Activated CD8-positive, alpha-beta memory T cell treated with anti-CD3 and anti-CD28 coated beads, Interleukin-2, amount 50 U/mL, for 24 hours (primary cell): ENCODE measurements around the gene ITGB5.

Experiments
- DNase-seq: peaks from one replicate; pipeline ENCODE4 v3.0.0-alpha.2; 2020; ENCODE audit errors: extremely low read depth

ITGB5 gene, protein sequence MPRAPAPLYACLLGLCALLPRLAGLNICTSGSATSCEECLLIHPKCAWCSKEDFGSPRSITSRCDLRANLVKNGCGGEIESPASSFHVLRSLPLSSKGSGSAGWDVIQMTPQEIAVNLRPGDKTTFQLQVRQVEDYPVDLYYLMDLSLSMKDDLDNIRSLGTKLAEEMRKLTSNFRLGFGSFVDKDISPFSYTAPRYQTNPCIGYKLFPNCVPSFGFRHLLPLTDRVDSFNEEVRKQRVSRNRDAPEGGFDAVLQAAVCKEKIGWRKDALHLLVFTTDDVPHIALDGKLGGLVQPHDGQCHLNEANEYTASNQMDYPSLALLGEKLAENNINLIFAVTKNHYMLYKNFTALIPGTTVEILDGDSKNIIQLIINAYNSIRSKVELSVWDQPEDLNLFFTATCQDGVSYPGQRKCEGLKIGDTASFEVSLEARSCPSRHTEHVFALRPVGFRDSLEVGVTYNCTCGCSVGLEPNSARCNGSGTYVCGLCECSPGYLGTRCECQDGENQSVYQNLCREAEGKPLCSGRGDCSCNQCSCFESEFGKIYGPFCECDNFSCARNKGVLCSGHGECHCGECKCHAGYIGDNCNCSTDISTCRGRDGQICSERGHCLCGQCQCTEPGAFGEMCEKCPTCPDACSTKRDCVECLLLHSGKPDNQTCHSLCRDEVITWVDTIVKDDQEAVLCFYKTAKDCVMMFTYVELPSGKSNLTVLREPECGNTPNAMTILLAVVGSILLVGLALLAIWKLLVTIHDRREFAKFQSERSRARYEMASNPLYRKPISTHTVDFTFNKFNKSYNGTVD

DNA sequence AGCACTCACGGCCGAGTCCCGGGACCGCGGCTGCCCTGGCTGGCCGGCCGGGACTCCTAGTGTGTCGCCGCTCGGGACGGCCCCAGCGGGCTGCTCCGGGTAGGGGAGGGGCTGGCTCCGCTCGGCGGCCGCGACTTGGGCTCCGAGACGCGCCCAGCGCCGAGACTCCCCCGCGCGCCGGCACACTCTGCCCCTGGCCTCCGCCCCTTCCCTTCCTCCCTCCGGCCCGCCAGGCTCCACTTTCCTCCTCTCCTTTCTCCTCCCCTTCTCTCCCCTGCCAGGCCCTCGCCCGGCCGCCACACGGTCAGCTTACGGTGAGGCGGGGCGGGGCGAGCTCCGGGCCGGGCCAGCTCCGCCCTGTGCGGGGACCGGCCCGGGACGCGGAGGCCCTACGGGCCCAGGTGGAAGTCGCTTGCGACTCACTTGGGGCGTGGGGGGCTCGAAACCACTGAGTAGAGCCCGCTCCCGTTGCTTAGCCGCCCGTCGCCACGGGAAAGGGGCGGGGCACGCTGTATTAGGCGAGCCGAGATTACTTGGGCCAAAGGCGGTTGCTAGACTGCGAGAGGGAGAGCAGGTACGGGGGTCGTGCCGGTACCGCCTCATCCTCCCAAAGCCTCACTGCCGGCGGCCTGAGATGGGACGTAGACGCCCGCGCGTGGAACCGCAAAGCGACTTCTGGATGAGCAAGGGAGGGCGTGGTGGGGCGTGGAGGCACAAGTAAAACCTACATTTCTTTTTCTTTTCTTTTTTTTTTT, at the start of gene ITGB5:
ITGB5 (minus strand) TSS at position 189 of the 755 bp plus-strand sequence. CDS start 365 bp downstream, outside the sequence.
- no peak for DNase-seq

DNA sequence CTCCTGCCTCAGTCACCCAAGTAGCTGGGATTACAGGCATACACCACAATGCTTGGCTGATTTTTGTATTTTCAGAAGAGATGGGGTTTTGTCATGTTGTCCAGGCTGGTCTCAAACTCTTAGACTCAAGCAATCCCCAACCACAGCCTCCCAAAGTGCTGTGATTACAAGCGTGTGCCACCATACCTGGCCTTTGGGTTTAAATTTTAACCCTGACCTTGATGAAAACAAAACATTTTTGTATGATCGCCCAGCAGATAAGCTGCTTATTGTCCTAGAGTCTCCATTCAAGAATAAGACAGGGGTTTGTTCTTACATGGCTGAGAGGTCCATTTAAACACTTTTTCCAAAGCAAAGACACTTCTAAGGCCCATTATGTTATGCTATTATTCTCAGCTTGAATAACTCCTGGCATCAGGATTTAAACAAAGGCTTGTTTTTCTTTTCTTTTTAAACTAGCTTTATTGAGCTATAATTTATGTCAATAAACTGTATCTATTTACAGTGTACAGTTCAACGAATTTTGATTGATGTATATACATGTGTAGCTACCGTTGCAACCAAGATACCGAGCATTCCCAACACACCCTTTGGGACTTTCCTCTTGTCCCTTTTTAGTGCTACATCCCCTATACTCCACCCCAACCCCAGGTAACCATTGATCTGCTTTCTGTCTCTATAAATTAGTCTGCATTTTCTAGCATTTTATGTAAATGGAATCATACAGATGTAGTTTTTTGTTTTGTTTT, 48.8 kb upstream of the ITGB5 start:
- DNase-seq = no peak

DNA sequence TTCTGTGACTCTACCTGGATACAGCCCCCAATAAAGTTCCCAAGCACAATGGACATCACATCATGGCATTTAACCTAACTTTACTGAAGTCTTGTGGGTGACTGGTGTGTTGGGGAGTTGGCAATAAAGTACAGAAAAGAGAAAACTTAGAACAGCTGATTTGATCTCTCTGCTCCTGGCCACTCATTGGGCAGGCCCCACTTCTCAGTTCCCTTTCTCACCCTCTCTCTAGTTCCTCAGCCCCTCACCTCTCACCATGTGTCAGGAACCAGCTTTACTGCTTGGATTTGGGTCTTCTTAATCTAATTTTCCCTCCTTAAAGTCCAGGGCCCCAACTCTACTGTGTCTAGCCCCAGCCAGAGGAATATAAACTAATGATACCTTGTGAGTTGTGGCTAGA, 48.1 kb upstream of the ITGB5 start:
- DNase-seq = no peak

DNA sequence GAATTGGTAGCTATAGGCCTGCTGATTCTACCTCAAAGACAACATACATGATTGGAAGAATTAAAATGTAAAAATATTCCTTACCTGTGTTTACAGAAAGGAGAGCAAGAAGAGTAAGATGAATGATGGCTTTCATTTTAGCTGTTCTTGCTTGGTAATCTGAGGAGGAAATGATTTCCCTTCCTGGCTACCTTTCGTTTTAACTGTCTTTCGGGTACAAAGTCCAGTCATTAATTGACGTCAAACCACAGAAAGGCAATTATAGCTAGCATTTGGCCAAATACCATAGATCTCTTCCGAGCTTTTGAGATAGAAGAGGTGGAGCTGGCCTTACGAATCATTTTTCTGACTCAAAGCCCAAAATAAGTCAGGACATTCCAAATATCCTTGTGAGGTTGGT, 47.4 kb upstream of the ITGB5 start, which contains the start of gene MUC13:
MUC13 (minus strand) TSS at position 175 of the 400 bp plus-strand sequence; CDS start at position 136, 39 bp downstream.
- DNase-seq = no peak

DNA sequence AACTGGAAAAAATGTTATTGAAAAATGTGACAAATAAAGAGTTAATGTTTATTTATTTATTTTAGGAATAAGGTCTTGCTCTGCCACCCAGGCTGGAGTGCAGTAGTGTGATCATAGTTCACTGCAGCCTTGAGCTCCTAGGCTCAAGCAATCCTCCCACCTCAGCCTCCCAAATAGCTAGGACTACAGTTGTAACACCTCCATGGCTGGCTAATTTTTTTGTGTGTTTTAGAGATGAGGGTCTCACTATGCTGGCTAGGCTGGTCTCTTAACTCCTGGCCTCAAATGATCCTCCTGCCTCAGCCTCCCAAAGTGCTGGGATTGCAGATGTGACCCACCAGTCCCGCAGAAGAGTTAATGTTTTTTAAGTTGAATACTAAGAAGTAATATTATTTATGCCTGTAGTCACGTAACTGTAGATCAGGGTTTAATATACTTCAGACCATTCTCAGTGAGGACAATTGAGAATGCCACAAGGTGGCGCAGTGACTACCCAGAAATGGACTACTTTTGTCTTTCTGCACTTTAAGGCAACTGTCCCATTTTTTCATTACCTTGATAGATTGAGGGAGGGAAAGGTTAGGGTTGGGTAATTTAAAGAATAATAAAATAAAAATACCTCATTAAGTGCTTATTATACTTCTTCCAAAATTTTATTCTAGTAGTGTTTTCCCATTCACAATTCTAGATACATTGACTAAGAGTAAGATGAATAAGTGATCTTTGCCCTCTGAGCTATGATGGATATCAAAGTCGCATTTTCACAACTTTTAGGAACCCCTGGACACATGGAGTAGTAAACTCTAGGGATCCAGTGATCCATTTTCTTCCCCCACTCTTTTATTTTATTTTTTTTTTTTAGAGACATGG, 41.4 kb upstream of the ITGB5 start:
- DNase-seq = peak; percentile 18

DNA sequence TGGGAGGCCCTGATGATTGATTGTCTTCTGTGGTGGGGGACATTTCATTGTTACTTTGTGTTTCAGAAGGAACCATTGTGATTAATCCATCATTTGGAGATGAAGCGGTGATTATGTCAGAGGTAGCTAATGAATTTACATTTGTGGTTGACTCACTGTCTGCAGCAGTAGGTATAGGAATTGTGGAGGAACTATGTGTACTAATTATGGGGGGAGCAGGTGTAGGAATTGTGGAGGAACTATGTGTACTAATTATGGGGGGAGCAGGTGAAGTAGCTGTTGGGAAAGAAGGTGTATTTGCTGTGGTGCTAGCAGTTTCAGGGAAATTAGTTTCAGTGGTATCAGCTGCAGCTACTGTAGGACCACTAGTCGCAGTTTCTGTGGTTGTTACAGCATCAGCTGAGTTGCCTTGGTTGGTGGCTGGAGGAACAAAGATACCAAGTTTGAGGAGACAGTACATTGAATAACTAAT, 40.4 kb upstream of the ITGB5 start:
- DNase-seq = no peak

DNA sequence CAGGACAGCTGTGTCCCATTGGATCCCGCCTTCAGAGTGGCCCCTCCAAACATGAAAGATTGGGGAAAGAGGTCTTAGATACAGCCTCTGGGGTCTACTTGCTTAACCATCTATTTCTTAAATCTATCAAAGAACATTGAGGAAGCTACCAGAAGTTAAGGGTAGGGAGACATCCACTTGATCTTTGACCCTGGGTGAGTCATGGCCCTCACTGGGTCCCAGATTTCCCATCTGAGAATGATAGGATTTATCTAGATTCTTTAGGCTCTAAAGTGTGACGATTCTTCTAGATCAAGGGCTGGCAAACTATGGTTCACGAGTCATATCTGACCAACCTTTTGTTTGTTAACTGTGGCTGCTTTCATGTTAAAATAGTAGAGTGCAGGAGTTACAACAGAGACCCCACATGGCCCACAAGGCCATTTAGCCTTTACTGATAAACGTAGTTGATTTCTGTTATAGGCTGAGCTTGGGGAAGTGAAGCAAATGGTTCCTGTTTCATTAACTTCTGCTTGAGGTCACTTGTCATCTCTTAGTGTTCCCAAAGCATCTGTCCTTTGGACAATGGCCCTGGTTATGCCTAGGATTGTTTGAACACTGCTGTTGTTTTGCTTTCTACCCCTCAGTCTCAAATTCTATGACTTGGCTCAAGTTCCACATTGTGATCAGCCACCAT, 39.4 kb upstream of the ITGB5 start:
- DNase-seq = no peak

DNA sequence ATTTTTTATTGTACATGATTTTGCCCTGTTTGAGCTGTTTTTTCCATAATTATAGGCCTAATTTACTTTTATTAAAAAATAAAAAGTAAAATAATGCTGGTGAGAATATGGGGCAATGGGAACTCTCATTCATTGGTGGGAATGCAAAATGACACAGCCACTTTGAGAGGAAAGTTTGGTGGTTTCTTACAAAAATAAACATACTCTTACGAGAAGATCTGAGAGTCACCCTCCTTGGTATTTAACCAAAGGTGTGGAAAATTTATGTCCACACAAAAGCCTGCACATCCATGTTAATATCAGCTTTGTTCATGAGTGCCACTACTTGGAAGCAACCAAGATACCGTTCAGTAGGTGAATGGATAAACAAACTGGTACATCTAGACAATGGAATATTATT, 37.6 kb upstream of the ITGB5 start:
- no peak for DNase-seq

DNA sequence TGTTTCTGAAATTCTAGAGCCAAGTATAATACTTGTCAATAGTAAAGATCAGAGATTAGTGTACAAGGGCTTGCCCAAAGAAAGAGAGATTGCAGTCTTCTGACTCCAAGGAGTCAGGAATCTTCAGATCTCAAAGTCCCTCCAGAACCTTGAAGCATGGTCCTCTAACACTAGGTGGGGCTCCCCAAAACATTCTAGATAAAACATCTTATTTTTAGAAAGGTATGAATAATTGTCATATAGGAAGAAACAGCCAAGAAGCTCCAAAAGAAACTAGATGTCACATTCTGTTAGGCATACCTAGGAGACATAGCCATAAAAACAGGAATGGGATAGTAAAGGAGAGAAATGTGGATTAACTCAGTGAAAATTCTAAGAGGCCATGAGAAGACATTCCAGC, 36.7 kb upstream of the ITGB5 start:
- no peak for DNase-seq

DNA sequence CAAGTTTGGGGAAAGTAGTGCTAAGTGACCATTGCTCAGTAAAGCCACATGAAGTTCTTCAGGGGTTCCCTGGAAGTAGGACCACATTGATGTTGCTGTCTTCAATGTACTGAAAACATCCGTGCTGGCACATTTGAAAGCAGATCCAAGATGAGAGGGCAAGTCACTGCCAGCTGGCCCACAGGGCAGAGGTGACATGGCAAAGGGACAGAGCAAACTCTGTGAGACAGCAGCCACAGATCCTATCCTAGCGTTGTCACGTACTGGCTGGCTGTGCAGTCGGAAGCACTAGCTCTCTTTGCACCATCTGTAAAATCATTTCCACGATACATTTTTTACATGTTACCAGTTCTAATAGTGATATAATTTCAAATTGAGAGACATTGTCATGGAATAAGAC, 33.6 kb upstream of the ITGB5 start:
- no peak for DNase-seq

DNA sequence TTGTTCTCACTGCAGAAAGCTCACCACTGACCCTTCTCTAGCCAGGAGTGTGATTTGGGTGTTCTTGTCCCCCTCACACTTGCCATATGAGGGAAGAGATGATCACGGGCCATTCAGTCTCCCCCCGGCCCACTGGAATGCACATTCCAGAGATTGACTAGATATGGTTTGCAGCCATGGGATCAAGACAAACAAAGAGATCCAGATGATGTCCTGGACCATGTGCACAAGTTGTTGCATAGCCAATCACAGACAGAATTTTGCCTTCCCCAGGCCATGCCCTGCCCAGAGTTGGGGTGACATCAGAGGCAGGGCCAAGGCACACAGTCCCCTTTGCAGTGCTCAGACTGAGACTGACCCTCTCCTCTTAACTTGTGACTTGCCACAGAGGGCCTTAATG, 32.6 kb upstream of the ITGB5 start:
- no peak for DNase-seq

DNA sequence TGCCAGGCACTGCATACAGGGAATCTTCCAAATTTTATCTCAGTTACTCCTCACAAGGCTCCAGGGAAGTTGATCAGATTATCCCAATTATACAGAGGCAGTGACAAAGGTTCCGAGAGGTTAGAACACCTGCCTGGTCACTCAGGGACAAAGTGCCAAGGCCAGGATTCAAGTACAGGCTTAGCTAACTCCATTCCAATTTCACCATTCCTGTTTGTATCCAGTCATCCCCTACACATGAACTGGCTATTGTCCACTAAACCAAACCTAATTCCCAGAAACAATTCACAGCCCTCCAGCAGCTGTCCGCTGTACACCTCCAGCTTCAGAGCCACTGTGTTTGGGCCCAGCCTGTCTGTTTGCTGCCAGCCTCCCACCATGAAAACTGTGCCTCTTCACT, 31.4 kb upstream of the ITGB5 start:
- DNase-seq = no peak

DNA sequence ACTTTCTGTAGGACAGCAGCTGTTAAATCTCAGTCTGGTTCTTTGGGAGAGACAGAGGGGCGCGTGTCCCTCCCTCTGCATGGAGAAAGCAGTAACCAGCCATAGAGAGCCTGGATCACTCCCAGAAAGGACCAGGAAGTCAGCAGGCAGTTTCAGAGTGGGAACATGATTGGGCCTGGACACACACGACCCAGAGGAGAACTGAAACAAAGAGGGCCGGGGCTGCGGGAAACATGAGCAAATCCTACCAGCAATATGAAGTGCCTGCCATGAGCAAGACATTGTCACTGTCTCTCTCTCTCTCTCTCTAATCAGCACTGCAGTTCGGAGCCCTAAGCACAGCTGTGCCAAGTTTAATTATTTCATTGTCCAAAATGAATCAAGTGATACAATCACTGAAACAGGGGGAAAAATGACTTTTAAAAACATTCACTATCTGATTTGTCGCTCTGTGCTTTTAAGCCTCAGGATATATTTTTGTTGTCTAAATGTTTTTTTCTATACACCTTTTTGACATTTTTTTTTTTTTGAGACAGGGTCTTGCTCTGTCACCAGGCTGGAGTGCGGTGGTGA, 29.8 kb upstream of the ITGB5 start:
- no peak for DNase-seq

DNA sequence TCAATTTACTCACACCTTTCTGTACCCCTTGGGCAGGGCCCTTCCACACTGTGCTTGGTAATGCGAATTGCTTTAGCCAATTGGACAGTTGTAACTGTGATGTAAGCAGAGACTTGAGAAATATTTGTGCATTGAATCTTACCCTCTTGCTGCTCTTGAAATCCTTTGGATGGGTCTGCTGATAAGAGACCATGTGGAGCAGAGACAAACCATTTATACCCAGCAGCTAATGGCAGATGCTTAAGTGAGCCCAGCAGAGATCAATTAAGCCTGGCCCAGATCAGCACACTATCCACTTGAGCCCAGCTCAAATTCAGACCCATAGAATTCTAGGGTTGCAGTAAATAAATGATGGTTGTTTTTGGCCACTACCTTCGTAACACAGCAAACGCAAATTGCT, 28.1 kb upstream of the ITGB5 start:
- DNase-seq = no peak

DNA sequence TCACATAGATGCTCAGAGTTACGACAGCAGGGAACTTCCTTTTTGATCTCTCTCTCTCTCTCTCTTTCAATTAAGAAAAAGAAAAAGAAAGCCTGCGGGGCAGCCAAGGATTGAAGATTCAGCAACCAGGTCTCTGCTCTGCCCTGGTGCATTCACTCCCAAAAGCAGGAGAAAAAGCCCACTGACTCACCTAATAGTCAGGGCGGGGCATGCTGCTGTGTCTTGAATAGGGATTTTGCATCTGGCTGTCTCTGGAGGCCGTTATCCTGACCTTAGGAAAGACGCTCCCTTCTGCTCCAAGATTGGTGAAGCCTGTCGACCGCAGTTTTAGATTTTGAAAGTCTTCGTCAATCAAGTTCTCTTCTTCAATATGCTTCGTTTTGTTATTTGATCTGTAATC, 20.8 kb upstream of the ITGB5 start:
- DNase-seq = no peak

DNA sequence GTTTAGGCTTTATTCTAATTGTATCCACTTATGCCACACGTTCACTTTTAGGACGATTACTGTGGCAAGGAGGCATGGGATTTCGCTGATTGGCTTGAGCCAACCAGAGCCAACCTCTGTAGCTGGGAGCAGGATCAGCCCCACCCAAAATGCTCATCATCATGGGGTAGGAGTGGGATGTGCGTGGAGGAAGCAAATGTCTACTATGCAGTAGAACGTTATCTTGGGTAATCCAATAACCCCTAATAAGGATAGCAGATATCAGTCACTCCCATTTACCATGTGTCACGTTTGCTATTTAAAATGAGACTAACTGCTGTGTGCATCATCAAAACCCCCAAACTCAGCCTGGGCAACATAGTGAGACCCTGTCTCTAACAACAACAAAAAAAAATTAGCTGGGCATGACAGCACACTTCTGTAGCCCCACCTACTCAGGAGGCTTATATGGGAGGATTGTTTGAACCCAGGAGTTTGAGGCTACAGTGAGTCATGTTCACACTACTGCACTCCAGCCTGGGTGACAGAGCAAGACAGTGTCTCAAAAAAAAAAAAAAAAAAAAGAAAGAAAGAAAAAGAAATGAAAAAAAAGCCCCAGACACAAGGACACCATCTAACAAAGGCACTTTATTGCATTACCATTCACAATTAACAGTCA, 17.8 kb upstream of the ITGB5 start:
- no peak for DNase-seq

DNA sequence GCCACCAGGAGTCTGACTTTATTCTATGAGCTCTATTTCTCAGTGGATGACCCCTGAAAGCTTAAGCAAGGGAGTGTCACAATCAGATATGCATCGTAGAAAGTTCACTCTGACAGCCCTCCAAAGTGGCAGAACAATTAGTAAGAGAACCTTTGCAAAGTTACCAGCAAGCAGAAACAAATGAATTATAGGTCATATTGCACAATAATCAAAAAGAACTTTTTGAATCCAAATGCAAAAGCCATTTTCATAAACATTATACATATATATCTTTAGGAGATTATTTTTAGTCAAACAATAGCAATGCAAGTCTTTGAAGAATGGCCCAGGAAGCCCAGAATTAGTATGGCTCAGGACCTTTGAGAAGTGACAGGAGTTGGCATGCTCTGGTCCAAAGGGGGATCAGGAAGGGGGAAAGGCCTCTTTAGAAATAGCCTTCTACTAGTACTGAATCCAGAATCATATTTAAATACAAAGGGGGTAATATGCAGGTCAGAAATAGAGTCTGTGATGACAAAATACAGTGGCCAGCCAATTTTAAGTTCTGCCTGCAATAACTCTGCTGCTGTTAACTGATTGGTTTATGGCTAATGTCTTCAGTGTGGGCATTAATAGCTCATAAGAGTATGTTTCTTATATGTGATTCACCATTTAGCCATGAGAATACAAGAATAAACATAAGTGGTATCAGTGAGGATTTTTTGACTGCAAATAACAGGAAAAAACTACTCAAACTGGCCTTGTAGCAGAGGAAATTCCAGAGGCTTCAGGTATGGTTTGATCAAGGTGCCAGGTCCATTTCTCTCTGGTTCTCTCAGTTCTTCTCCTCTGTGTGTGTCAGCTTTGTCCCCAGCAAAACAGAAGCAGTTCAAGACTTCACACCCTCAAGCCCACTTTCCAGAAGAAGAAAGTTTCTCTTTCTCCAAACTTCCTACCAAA, 17.0 kb upstream of the ITGB5 start:
- no peak for DNase-seq
